ENCODE results near the gene CHERP.

The CHERP gene

GRCh38 chr19:16584248-16585093 is 42.2 kb upstream of the CHERP start:
- Mint-ChIP-seq H3K36me3 (ENCODE audit: insufficient read depth) (peaks cover 44% of the 10 kb centered on the region), H3K4me1 (peaks cover 72% of the 10 kb centered on the region), H3K27ac (ENCODE audit: low read depth) (peak overlapping the region; percentile 94), H3K9me3 (no peaks in the 10 kb centered on the region), H3K4me3 (peak overlapping the region; percentile 72), H3K27me3 (no peaks in the 10 kb centered on the region)
- ATAC-seq (replicated peaks; ENCODE audit: extremely low read depth, poor library complexity, severe bottlenecking) (peak; percentile 81), DNase-seq (ENCODE audit: low spot score in 2 of 2) (peak; percentile 84 to 95)

DNA sequence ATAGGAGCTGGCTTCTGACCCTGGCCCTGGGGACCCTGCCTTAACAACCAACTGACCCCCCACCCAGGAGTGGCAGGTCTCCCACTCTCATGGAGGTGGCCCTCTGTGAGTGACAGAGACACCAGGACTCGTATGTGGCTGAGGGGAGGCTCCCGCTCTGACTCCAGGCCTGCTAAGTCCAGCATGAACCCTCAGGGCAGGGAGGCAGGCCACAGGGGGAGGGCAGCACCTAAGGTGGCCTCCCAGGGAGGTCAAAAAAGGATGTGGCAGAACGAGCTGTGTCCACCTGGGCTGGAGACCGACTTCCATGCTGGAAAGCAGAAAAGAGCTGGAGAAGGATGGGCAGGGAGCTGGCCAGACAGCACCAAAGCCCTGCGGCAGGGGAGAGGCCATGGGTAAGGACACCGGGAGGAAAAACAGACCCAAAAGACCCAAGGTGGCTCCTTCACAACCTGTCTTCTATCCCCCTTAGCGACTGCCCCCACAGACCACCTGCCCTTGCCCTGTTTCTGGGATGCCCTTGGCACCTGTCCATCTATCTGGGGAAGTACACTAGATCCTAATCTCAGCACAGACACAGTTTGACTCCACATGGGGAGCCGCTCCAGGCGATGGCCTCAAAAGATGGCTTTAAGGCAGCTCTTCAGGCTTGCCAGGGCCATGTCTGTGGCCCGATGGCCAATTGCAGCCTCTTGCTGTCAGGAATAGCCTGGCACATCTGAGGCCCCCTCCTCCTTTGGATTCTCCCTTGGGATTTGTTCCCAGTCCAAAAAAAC is 40.4 kb upstream of the CHERP start:
- ATAC-seq (replicated peaks; ENCODE audit: extremely low read depth, poor library complexity, severe bottlenecking), result no peak
- peak overlapping the region; percentile 94 for H3K27ac Mint-ChIP-seq (ENCODE audit: low read depth)
- DNase-seq (ENCODE audit: low spot score in 2 of 2), result no peak
- H3K27me3 Mint-ChIP-seq, result no peaks in the 10 kb centered on the region
- no peaks in the 10 kb centered on the region for H3K9me3 Mint-ChIP-seq
- H3K4me3 Mint-ChIP-seq, result peak overlapping the region; percentile 72
- peaks cover 46% of the 10 kb centered on the region for H3K36me3 Mint-ChIP-seq (ENCODE audit: insufficient read depth)
- H3K4me1 Mint-ChIP-seq, result peaks cover 64% of the 10 kb centered on the region

DNA sequence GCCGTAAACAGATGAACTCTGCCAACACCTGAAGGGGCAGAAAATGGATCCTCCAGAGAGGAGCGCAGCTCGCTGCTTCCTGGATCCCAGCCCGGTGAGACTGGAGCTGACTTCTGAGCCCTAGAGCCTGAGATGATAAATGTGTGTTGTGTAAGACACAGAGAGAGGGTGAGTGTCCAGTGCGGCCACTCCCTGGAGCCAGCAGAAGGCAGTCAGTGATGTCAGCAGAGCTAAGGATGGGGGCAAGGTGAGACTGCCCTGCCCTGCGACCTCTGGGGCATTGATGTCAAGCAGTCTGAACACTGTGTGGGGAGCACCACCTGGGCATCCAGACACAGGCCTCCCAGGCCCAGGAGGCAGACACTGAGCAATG is 39.7 kb upstream of the CHERP start:
- peaks cover 56% of the 10 kb centered on the region for H3K4me1 Mint-ChIP-seq
- H3K27ac Mint-ChIP-seq (ENCODE audit: low read depth), result peak overlapping the region; percentile 79
- peaks cover 46% of the 10 kb centered on the region for H3K36me3 Mint-ChIP-seq (ENCODE audit: insufficient read depth)
- ATAC-seq (replicated peaks; ENCODE audit: extremely low read depth, poor library complexity, severe bottlenecking) (no peak), DNase-seq (ENCODE audit: low spot score in 2 of 2) (no peak)
- H3K9me3 Mint-ChIP-seq, result no peaks in the 10 kb centered on the region
- no peaks in the 10 kb centered on the region for H3K27me3 Mint-ChIP-seq
- no peak overlapping the region for H3K4me3 Mint-ChIP-seq

DNA sequence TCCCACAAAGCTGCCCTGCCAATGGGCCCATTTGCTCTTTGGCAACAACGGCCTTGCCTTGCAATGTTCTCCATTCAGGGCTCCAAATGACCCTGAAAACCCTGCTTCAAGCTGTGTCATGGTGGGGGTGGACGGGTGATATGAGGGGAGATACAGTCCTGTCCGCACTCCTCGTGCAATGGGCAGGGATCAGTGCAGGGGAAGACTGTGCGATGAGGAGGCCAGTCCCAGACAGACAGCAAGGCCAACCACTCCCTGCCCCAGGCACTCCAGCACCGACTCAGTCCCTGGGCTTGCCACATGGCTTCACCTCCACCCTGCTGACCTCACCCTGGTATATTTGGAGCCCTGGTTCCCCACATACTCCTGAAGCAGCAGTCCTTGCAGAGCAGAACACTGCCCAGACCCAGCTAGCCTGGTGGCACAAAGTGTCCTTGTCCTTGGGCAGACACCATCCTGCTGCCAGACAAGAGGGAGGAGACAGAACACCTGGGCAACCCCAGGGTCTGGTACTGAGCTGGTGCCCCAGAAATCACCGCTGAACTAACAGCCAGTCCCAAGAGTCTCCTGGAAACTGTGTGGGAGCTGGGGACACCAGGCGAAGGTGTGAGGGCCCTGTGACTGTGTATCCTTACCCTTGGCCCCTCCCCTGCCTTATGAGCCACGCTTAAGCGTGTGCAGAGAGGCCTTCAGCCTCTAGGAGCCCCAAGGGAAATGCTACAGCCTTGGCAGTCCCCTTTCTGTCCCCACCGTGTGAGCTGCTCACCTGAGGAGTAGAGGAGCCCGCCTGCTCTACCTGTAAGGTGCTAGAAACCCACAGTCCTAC is 39.1 kb upstream of the CHERP start:
- peaks cover 48% of the 10 kb centered on the region for H3K36me3 Mint-ChIP-seq (ENCODE audit: insufficient read depth)
- ATAC-seq (replicated peaks; ENCODE audit: extremely low read depth, poor library complexity, severe bottlenecking) (no peak), DNase-seq (ENCODE audit: low spot score in 2 of 2) (no peak)
- no peak overlapping the region for H3K4me3 Mint-ChIP-seq
- H3K27me3 Mint-ChIP-seq, result no peaks in the 10 kb centered on the region
- H3K4me1 Mint-ChIP-seq, result peaks cover 52% of the 10 kb centered on the region
- peak overlapping the region; percentile 79 for H3K27ac Mint-ChIP-seq (ENCODE audit: low read depth)
- H3K9me3 Mint-ChIP-seq, result no peaks in the 10 kb centered on the region

GRCh38 chr19:16579381-16579780 is 37.1 kb upstream of the CHERP start:
- Mint-ChIP-seq H3K9me3 (no peaks in the 10 kb centered on the region), H3K4me1 (peaks cover 43% of the 10 kb centered on the region), H3K27ac (ENCODE audit: low read depth) (peak overlapping the region; percentile 58), H3K36me3 (ENCODE audit: insufficient read depth) (peaks cover 42% of the 10 kb centered on the region), H3K4me3 (no peak overlapping the region), H3K27me3 (no peaks in the 10 kb centered on the region)
- no peak for DNase-seq (ENCODE audit: low spot score in 2 of 2)
- ATAC-seq (replicated peaks; ENCODE audit: extremely low read depth, poor library complexity, severe bottlenecking), result no peak

GRCh38 chr19:16577531-16577985 is 35.3 kb upstream of the CHERP start:
- peaks cover 38% of the 10 kb centered on the region for H3K36me3 Mint-ChIP-seq (ENCODE audit: insufficient read depth)
- H3K27me3 Mint-ChIP-seq, result no peaks in the 10 kb centered on the region
- H3K9me3 Mint-ChIP-seq, result no peaks in the 10 kb centered on the region
- H3K4me1 Mint-ChIP-seq, result peaks cover 53% of the 10 kb centered on the region
- H3K27ac Mint-ChIP-seq (ENCODE audit: low read depth), result peak overlapping the region; percentile 22
- no peak overlapping the region for H3K4me3 Mint-ChIP-seq
- no peak for ATAC-seq (replicated peaks; ENCODE audit: extremely low read depth, poor library complexity, severe bottlenecking)
- DNase-seq (ENCODE audit: low spot score in 2 of 2), result no peak

DNA sequence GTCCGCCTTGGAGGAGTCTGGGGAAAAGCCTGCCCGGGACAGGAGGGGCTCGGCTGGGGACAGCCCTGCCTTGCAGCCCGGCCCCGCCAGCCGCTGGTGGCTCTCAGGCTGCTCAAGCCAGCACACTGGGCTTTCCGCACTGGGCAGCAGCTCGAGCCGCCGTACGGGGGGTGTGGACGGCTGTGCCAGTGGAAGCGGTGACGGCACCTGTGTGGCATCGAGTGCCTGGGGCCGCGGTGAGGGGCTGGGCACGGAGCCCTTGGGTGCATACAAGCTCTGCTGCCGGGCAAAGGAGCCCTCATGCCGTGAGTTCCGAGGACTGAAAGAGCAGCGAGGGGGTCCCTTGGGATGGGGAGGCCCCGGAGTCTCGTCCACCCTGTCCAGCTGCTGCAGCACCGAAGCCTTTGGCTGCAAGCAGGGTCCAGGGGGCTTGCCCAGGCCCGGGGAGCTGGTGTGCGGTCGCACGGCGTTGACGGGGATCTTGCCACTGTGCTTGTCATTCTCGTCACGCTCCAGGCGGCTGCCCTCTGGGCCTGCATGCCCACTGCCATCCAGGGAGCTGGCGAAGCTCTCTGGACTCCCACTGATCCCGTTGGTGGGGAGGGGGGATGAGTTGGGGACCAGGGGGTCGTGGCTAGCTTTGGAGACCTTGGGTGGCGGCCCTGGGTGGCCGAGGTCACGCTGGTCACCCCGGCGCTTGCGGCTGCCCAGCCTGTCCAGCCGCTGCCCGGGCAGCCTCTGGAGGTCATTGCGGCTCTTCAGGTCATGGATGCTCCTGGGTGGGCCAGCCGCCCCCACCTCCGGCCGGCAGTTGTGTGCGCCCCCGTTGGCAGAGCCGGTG is 34.7 kb upstream of the CHERP start:
- no peaks in the 10 kb centered on the region for H3K9me3 Mint-ChIP-seq
- H3K4me1 Mint-ChIP-seq, result peaks cover 52% of the 10 kb centered on the region
- peaks cover 39% of the 10 kb centered on the region for H3K36me3 Mint-ChIP-seq (ENCODE audit: insufficient read depth)
- no peaks in the 10 kb centered on the region for H3K27me3 Mint-ChIP-seq
- ATAC-seq (replicated peaks; ENCODE audit: extremely low read depth, poor library complexity, severe bottlenecking) (no peak), DNase-seq (ENCODE audit: low spot score in 2 of 2) (no peak)
- no peak overlapping the region for H3K4me3 Mint-ChIP-seq
- no peak overlapping the region for H3K27ac Mint-ChIP-seq (ENCODE audit: low read depth)

- peaks cover 37% of the 10 kb centered on the region for H3K36me3 Mint-ChIP-seq (ENCODE audit: insufficient read depth)
- no peaks in the 10 kb centered on the region for H3K27me3 Mint-ChIP-seq
- ATAC-seq (replicated peaks; ENCODE audit: extremely low read depth, poor library complexity, severe bottlenecking), result no peak
- H3K9me3 Mint-ChIP-seq, result no peaks in the 10 kb centered on the region
- no peak overlapping the region for H3K27ac Mint-ChIP-seq (ENCODE audit: low read depth)
- peaks cover 52% of the 10 kb centered on the region for H3K4me1 Mint-ChIP-seq
- H3K4me3 Mint-ChIP-seq, result no peak overlapping the region
- DNase-seq (ENCODE audit: low spot score in 2 of 2), result no peak
These were observed 33.8 kb upstream of the CHERP start for GRCh38 chr19:16575861-16576689.

GRCh38 chr19:16575282-16575681 is 33.0 kb upstream of the CHERP start:
- ATAC-seq (replicated peaks; ENCODE audit: extremely low read depth, poor library complexity, severe bottlenecking), result no peak
- no peaks in the 10 kb centered on the region for H3K27me3 Mint-ChIP-seq
- DNase-seq (ENCODE audit: low spot score in 2 of 2), result no peak
- H3K9me3 Mint-ChIP-seq, result no peaks in the 10 kb centered on the region
- H3K4me3 Mint-ChIP-seq, result no peak overlapping the region
- peaks cover 49% of the 10 kb centered on the region for H3K4me1 Mint-ChIP-seq
- H3K27ac Mint-ChIP-seq (ENCODE audit: low read depth), result no peak overlapping the region
- peaks cover 44% of the 10 kb centered on the region for H3K36me3 Mint-ChIP-seq (ENCODE audit: insufficient read depth)

DNA sequence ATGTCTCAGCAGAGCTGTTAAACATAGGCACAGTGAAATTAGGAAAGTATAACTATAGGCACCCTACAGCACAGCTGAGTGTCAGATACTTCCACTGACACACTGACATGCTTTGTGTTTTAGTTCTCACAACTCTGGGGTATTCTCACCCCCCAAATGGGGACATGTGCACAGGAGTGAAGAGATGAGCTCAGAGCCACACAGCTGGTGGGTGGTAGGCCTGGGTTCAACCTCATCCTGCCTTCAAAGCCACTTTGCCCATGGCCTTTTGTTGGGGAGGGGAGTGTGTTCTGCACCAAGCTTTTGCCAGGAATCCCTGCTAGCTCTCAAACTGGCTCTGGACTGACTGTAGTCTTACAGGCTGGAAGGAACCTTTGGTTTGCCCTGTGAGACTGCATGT is 31.7 kb upstream of the CHERP start:
- H3K27ac Mint-ChIP-seq (ENCODE audit: low read depth), result peak overlapping the region; percentile 53
- H3K36me3 Mint-ChIP-seq (ENCODE audit: insufficient read depth), result peaks cover 50% of the 10 kb centered on the region
- H3K4me1 Mint-ChIP-seq, result peaks cover 42% of the 10 kb centered on the region
- ATAC-seq (replicated peaks; ENCODE audit: extremely low read depth, poor library complexity, severe bottlenecking), result no peak
- peak overlapping the region; percentile 92 for H3K4me3 Mint-ChIP-seq
- no peaks in the 10 kb centered on the region for H3K9me3 Mint-ChIP-seq
- DNase-seq (ENCODE audit: low spot score in 2 of 2), result no peak
- no peaks in the 10 kb centered on the region for H3K27me3 Mint-ChIP-seq

DNA sequence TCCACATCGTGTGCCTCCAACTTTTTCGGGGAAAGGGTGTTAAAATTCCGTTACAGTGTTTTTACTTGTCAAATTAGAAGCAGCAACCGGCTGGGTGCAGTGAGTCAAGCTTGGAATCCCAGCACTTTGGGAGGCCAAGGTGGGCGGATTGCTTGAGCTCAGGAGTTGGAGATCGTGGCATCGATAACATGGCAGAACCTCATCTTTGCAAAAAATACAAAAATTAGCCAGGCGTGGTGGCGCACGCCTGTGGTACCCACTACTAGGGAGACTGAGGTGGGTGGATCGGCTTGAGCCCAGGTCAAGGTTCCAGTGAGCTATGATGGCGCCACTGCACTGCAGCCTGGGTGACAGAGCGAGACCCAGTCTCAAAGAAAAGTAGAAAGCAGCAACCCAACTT is 31.1 kb upstream of the CHERP start:
- Mint-ChIP-seq H3K4me1 (peaks cover 38% of the 10 kb centered on the region), H3K27ac (ENCODE audit: low read depth) (peak overlapping the region; percentile 98), H3K4me3 (peak overlapping the region; percentile 92), H3K9me3 (no peaks in the 10 kb centered on the region), H3K27me3 (no peaks in the 10 kb centered on the region), H3K36me3 (ENCODE audit: insufficient read depth) (peaks cover 48% of the 10 kb centered on the region)
- no peak for ATAC-seq (replicated peaks; ENCODE audit: extremely low read depth, poor library complexity, severe bottlenecking)
- DNase-seq (ENCODE audit: low spot score in 2 of 2), result no peak
